Body of pancreas (tissue), 4 donors: Measurements from ENCODE around the gene SLC7A8. TPM values are rescaled to one million over a fixed set of nuclear protein-coding genes. Genes with fewer than 3 reads are reported as not detected.

Experiments used
- ATAC-seq: fragments of 150-250 bp; one replicate; pipeline ENCODE4 v1.9.1; 2016
- DNase-seq, 4 donors: peaks; one replicate each; pipeline ENCODE4 v3.0.0-alpha.2; 2019
- H3K27ac ChIP-seq, 4 donors: fragments of 200-600 bp; sonication (generic); 1 replicate in 3 of 4; 2 replicates in 1 of 4; pipeline versions ENCODE4 v1.5.1 to v1.6.1; 2016 to 2019; ENCODE audit warnings: mild to moderate bottlenecking in 1 of 4, mixed read lengths in 1 of 4, moderate library complexity in 1 of 4
- H3K27me3 ChIP-seq, 2 donors: fragments of 200-600 bp; sonication (generic); one replicate each; pipeline ENCODE4 v1.6.0; 2016; ENCODE audit warnings: mild to moderate bottlenecking in 1 of 2
- H3K36me3 ChIP-seq, 2 donors: fragments of 200-600 bp; sonication (generic); replicated peaks in 1 of 2; 2 replicates each; pipeline ENCODE4 v1.5.1; 2016; ENCODE audit warnings: low read depth in 2 of 2; ENCODE audit not compliant: insufficient read depth in 1 of 2
- H3K4me1 ChIP-seq: fragments of 200-600 bp; sonication (generic); one replicate; pipeline ENCODE4 v1.6.0; 2016
- H3K4me3 ChIP-seq, 2 donors: fragments of 200-600 bp; sonication (generic); 1 replicate in 1 of 2; 2 replicates in 1 of 2; pipeline ENCODE4 v1.5.1; 2016 to 2019
- H3K9me3 ChIP-seq, 3 donors: fragments of 200-600 bp; sonication (generic); 1 replicate in 2 of 3; 2 replicates in 1 of 3; pipeline ENCODE4 v1.5.1; 2016
- CTCF ChIP-seq, 7 experiments: fragments of 450-650 bp in 4 of 7; fragments of 200-600 bp in 3 of 7; sonication (generic) in 3 of 7; IDR thresholded peaks; one replicate each; pipeline ENCODE4 v1.5.1; 2016 to 2019; ENCODE audit warnings: antibody characterized with exemption in 7 of 7
- POLR2A ChIP-seq, 3 donors: fragments of 450-650 bp; IDR thresholded peaks; one replicate each; pipeline ENCODE4 v1.6.1; 2016; ENCODE audit warnings: antibody characterized with exemption in 3 of 3, mild to moderate bottlenecking in 2 of 3
- WGBS, 2 donors: methylation state at CpG; one replicate each; pipeline ENCODE4 v1.1.5; 2017; 5-methylcytosine and 5-hydroxymethylcytosine counted together
- intact Hi-C: fragments of 100-400 bp; cut with DNase I; formaldehyde crosslinking; loops from one replicate; pipeline ENCODE4 v1.15.1; 2023
- total RNA-seq, 2 donors: library from RNA; depleted of rRNA; stranded (reverse); fragments of >200 nt; gene quantifications; one replicate each; pipeline ENCODE4 v1.1.0, GENCODE V29; 2016

The SLC7A8 gene
- total RNA-seq, 2 donors from 2014 or later, result 17.8 to 18.2 TPM

GRCh38 chr14:23106747-23107045 is 76.8 kb downstream of the SLC7A8 start:
- TF ChIP-seq POLR2A (IDR thresholded peaks at IDR 0.05), result no peak
- no peak for TF ChIP-seq CTCF (IDR thresholded peaks at IDR 0.05)
- no peaks in the 10 kb centered on the region for H3K9me3 ChIP-seq
- H3K36me3 ChIP-seq, result no peaks in the 10 kb centered on the region
- H3K27ac ChIP-seq, result no peak overlapping the region
- intact Hi-C loops, result no loop called here
- H3K4me1 ChIP-seq, result no peaks in the 10 kb centered on the region
- no peaks in the 10 kb centered on the region for H3K27me3 ChIP-seq
- no peak for ATAC-seq
- no peak for DNase-seq
- H3K4me3 ChIP-seq, result no peak overlapping the region

GRCh38 chr14:23105348-23105824 is 78.1 kb downstream of the SLC7A8 start:
- WGBS, 2 donors, result 69 to 77% methylated on average over 4 of the region's 4 CpGs

GRCh38 chr14:23104591-23105347 is 78.7 kb downstream of the SLC7A8 start, which contains the start of gene CIROP:
Gene CIROP (minus strand): TSS chr14:23104989. CDS start chr14:23104920, 69 bp downstream.
- Histone ChIP-seq H3K27me3 (no peaks in the 10 kb centered on the region), H3K27ac (no peak within 1 kb of the TSS), H3K9me3 (no peaks in the 10 kb centered on the region), H3K4me3 (no peak within 1 kb of the TSS), H3K36me3 (no peaks in the 10 kb centered on the region), H3K4me1 (peaks cover 2% of the 10 kb centered on the region)
- TF ChIP-seq CTCF (IDR thresholded peaks at IDR 0.05), result no peak
- TF ChIP-seq POLR2A (IDR thresholded peaks at IDR 0.05), result no peak
- intact Hi-C loops, result no loop called here
- no peak for DNase-seq
- 70 to 72% methylated on average over 11 of the region's 11 CpGs for WGBS, 2 donors
- no peak for ATAC-seq

More at GRCh38 chr14:23105348-23105824, 78.1 kb downstream of the SLC7A8 start:
- H3K27me3 ChIP-seq, result no peaks in the 10 kb centered on the region
- intact Hi-C loops, result no loop called here
- no peak overlapping the region for H3K4me3 ChIP-seq
- DNase-seq, result no peak
- no peaks in the 10 kb centered on the region for H3K9me3 ChIP-seq
- H3K4me1 ChIP-seq, result no peaks in the 10 kb centered on the region
- H3K36me3 ChIP-seq, result no peaks in the 10 kb centered on the region
- ATAC-seq, result no peak
- no peak for TF ChIP-seq CTCF (IDR thresholded peaks at IDR 0.05)
- no peak for TF ChIP-seq POLR2A (IDR thresholded peaks at IDR 0.05)
- H3K27ac ChIP-seq, result no peak overlapping the region

GRCh38 chr14:23104070-23104590 is 79.3 kb downstream of the SLC7A8 start:
- H3K27ac ChIP-seq, result no peak overlapping the region
- WGBS, 2 donors, result 65 to 69% methylated on average over 6 of the region's 6 CpGs
- no peaks in the 10 kb centered on the region for H3K36me3 ChIP-seq
- no peak overlapping the region for H3K4me3 ChIP-seq
- H3K9me3 ChIP-seq, result no peaks in the 10 kb centered on the region
- DNase-seq (no peak), ATAC-seq (no peak)
- peaks cover 8% of the 10 kb centered on the region for H3K4me1 ChIP-seq
- TF ChIP-seq POLR2A (IDR thresholded peaks at IDR 0.05) (no peak), CTCF (IDR thresholded peaks at IDR 0.05) (no peak)
- H3K27me3 ChIP-seq, result no peaks in the 10 kb centered on the region
- intact Hi-C loops, result no loop called here

GRCh38 chr14:23103581-23103980 is 79.9 kb downstream of the SLC7A8 start:
- no peak for TF ChIP-seq POLR2A (IDR thresholded peaks at IDR 0.05)
- TF ChIP-seq CTCF (IDR thresholded peaks at IDR 0.05), result no peak
- ATAC-seq (no peak), DNase-seq (no peak)
- Histone ChIP-seq H3K36me3 (no peaks in the 10 kb centered on the region), H3K9me3 (no peaks in the 10 kb centered on the region), H3K4me1 (peaks cover 14% of the 10 kb centered on the region), H3K27ac (no peak overlapping the region), H3K4me3 (no peak overlapping the region), H3K27me3 (no peaks in the 10 kb centered on the region)
- 71 to 81% methylated on average over 4 of the region's 4 CpGs for WGBS, 2 donors
- intact Hi-C loops, result no loop called here
